ENCODE results near the gene EPHA2. TPM values are rescaled to one million over a fixed set of nuclear protein-coding genes. Genes with fewer than 3 reads are reported as not detected.

EPHA2 gene
- total RNA-seq, 1 donor from 2014 or later, result 264 TPM

DNA sequence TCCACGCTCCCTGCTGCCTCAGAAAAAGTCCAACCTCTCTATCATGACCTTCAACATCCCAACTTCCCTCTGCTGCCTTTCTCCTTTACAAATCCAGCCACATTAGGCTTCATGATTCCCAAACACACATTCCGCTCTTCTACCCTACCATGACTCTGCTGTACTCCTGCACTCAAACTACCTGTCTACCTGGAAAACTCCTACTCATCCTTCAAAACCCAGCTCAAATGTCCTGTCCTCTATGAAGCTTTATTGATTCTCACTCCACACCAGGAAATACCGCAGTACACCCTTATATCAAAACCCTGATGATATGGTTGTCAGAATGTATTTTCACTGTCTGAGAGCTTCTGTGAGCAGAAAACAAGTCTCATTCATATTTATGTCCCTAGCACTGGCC is 47.7 kb upstream of the EPHA2 start:
- H3K4me1 ChIP-seq, result peaks cover 25% of the 10 kb centered on the region
- TF ChIP-seq POLR2AphosphoS5 (IDR thresholded peaks at IDR 0.05; ENCODE audit: insufficient read depth in 1 of 2, low read depth in 1 of 2), result no peak
- TF ChIP-seq, protein P1, sequence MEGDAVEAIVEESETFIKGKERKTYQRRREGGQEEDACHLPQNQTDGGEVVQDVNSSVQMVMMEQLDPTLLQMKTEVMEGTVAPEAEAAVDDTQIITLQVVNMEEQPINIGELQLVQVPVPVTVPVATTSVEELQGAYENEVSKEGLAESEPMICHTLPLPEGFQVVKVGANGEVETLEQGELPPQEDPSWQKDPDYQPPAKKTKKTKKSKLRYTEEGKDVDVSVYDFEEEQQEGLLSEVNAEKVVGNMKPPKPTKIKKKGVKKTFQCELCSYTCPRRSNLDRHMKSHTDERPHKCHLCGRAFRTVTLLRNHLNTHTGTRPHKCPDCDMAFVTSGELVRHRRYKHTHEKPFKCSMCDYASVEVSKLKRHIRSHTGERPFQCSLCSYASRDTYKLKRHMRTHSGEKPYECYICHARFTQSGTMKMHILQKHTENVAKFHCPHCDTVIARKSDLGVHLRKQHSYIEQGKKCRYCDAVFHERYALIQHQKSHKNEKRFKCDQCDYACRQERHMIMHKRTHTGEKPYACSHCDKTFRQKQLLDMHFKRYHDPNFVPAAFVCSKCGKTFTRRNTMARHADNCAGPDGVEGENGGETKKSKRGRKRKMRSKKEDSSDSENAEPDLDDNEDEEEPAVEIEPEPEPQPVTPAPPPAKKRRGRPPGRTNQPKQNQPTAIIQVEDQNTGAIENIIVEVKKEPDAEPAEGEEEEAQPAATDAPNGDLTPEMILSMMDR (IDR thresholded peaks at IDR 0.05), result no peak
- TF ChIP-seq POLR2A (IDR thresholded peaks at IDR 0.05), result no peak
- H3K27ac ChIP-seq, result no peak overlapping the region
- no peaks in the 10 kb centered on the region for H3K36me3 ChIP-seq
- H3K9me3 ChIP-seq, result no peaks in the 10 kb centered on the region
- DNase-seq (ENCODE audit: extremely low spot score in 2 of 2), result no peak
- H3K4me3 ChIP-seq, result no peak overlapping the region
- H3K27me3 ChIP-seq, result no peaks in the 10 kb centered on the region
- intact Hi-C loops (cut with DNase I), result no loop called here

DNA sequence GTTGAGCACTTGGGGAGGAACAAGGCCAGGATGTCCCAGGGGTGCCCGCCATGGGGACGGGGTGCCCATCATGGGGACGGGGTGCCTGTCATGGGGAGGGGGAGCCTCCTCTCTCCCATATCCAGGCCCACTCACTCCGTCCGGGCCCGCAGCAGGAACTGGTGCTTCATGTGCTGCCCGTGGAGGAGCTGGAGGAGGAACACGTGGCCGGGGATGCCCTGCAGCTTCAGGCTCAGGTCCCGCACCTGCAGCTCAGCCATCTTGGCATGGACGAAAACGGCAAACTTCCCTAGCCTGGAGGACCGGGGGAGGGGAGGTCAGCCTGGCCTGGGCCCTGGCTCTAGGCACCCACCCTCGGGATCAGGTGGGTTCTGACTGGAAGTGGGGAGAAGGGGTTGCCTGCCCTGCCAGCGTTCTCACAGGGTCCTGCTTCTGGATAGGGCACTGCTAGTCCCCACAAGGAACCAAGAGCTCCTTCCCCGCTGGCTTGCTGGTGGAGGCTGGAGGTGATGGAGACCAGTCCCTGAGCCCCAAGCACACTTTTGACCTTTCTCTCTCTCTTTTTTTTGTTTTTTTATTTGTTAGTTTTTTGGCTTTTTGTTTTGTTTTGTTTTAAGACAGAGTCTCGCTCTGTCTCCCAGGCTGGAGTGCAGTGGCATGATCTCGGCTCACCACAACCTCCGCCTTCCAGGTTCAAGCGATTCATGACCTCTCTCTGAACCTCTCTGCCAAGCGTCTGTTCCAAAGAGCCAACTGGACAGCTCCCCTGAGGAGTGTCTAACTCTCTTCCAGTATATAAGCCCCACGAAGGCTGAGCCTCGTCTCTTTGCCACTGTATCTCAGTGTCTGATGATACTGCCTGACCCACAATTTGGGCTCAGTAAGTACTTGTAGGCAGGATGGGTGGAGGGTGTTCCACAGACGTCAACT is 46.7 kb upstream of the EPHA2 start:
- H3K27me3 ChIP-seq, result no peaks in the 10 kb centered on the region
- no peak for DNase-seq (ENCODE audit: extremely low spot score in 2 of 2)
- H3K4me3 ChIP-seq, result no peak overlapping the region
- H3K9me3 ChIP-seq, result no peaks in the 10 kb centered on the region
- TF ChIP-seq POLR2AphosphoS5 (IDR thresholded peaks at IDR 0.05; ENCODE audit: insufficient read depth in 1 of 2, low read depth in 1 of 2) (no peak), POLR2A (IDR thresholded peaks at IDR 0.05) (no peak)
- TF ChIP-seq, protein P1 (IDR thresholded peaks at IDR 0.05), result no peak
- intact Hi-C loops (cut with DNase I), result no loop called here
- peaks cover 15% of the 10 kb centered on the region for H3K4me1 ChIP-seq
- H3K36me3 ChIP-seq, result no peaks in the 10 kb centered on the region
- no peak overlapping the region for H3K27ac ChIP-seq

- no peaks in the 10 kb centered on the region for H3K4me1 ChIP-seq
- no peak overlapping the region for H3K4me3 ChIP-seq
- H3K36me3 ChIP-seq, result no peaks in the 10 kb centered on the region
- H3K27ac ChIP-seq, result no peak overlapping the region
- TF ChIP-seq POLR2A (IDR thresholded peaks at IDR 0.05) (no peak), POLR2AphosphoS5 (IDR thresholded peaks at IDR 0.05; ENCODE audit: insufficient read depth in 1 of 2, low read depth in 1 of 2) (no peak)
- TF ChIP-seq, protein P1 (IDR thresholded peaks at IDR 0.05), result no peak
- H3K9me3 ChIP-seq, result no peaks in the 10 kb centered on the region
- no peaks in the 10 kb centered on the region for H3K27me3 ChIP-seq
- intact Hi-C loops (cut with DNase I), result no loop called here
- no peak for DNase-seq (ENCODE audit: extremely low spot score in 2 of 2)
These were observed 43.8 kb upstream of the EPHA2 start for GRCh38 chr1:16199700-16200099.

DNA sequence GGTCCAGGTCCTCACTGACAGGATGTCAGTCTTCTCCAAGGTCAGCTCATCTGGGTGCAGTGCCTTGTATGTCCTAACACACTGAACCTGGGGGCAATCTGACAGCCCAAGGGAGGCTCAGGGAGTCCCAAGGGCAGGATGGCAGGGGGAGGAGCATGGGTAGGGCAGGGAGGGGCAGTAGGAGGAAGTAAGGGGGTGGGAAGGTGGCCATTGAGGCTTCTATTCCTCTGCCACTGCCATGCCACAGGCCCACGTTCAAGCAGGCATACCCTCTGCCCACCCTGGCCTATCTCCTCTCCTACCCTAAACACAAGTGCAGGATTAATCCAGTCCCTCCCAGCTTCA is 43.3 kb upstream of the EPHA2 start:
- intact Hi-C loops (cut with DNase I), result no loop called here
- H3K36me3 ChIP-seq, result no peaks in the 10 kb centered on the region
- DNase-seq (ENCODE audit: extremely low spot score in 2 of 2), result no peak
- no peak overlapping the region for H3K27ac ChIP-seq
- no peak overlapping the region for H3K4me3 ChIP-seq
- no peaks in the 10 kb centered on the region for H3K27me3 ChIP-seq
- TF ChIP-seq, protein P1 (IDR thresholded peaks at IDR 0.05), result no peak
- TF ChIP-seq POLR2AphosphoS5 (IDR thresholded peaks at IDR 0.05; ENCODE audit: insufficient read depth in 1 of 2, low read depth in 1 of 2), result no peak
- no peaks in the 10 kb centered on the region for H3K9me3 ChIP-seq
- H3K4me1 ChIP-seq, result no peaks in the 10 kb centered on the region

DNA sequence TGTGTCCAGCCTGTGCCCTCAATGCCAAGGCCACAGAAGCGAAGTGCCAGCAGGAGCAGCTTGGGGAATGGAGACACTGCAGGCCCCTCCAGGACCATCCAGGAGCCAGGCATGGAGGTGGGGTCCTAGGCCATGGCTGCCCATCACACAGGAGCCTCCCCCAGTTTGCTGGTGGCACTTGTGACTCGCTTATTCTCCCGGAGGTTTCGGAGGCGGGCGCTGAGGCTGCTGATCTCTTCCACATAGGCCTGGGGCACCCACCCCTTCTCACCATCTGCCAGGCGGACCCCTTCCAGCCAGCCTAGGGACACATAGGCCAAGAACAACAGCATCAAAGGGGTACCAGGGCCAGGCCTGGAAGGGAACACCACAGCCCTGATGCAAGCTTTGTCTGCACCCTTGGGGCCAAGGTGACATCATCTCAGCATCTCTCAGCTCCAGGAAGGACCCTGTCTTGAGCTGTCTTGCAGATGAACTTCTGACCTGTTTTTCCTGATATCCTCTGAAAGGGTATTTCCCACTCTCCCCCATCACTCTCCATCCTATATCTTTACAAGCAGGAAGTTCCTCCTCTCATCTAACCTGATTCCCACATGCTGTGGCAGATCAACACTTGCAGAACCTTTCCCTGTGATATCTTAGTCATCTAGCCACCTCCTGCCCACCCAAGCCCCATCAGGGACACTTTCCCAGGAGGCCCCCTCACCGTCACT is 42.7 kb upstream of the EPHA2 start:
- Histone ChIP-seq H3K4me3 (no peak overlapping the region), H3K27ac (no peak overlapping the region), H3K9me3 (no peaks in the 10 kb centered on the region), H3K27me3 (no peaks in the 10 kb centered on the region), H3K36me3 (no peaks in the 10 kb centered on the region), H3K4me1 (no peaks in the 10 kb centered on the region)
- intact Hi-C loops (cut with DNase I), result no loop called here
- TF ChIP-seq POLR2A (IDR thresholded peaks at IDR 0.05) (no peak), POLR2AphosphoS5 (IDR thresholded peaks at IDR 0.05; ENCODE audit: insufficient read depth in 1 of 2, low read depth in 1 of 2) (no peak)
- TF ChIP-seq, protein P1 (IDR thresholded peaks at IDR 0.05), result no peak
- no peak for DNase-seq (ENCODE audit: extremely low spot score in 2 of 2)
